Activated CD4-positive, alpha-beta T cell treated with anti-CD3 and anti-CD28 coated beads, Interleukin-2, amount 10 ng/mL, durations not matched to agents 7 days and 5 days (primary cell): ENCODE results near the gene FBXO15. TPM values are rescaled to one million over a fixed set of nuclear protein-coding genes. Genes with fewer than 3 reads are reported as not detected.

Experiments used
- CTCF ChIA-PET: fragments of 350-600 bp; sonication (Branson Sonifier 250); formaldehyde crosslinking; loops from one replicate; lab custom pipeline; 2021; ENCODE audit warnings: antibody characterized with exemption; lab: Charles Lee
- POLR2A ChIA-PET: fragments of 350-600 bp; sonication (Branson Sonifier 250); formaldehyde crosslinking; loops from one replicate; lab custom pipeline; 2021; ENCODE audit warnings: antibody characterized with exemption; lab: Charles Lee
- DNase-seq: peaks from one replicate; pipeline ENCODE4 v3.0.0-alpha.2; 2020
- H3K27ac Mint-ChIP-seq: one replicate; pipeline ENCODE4 v1.8.0; 2021; ENCODE audit warnings: mild to moderate bottlenecking, moderate library complexity, mixed read lengths
- H3K27me3 Mint-ChIP-seq: one replicate; pipeline ENCODE4 v1.8.0; 2021; ENCODE audit warnings: mixed read lengths
- H3K36me3 Mint-ChIP-seq: one replicate; pipeline ENCODE4 v1.8.0; 2021; ENCODE audit warnings: low read depth, mixed read lengths
- H3K4me1 Mint-ChIP-seq: one replicate; pipeline ENCODE4 v1.8.0; 2021; ENCODE audit warnings: mixed read lengths
- H3K4me3 Mint-ChIP-seq: one replicate; pipeline ENCODE4 v1.8.0; 2021; ENCODE audit warnings: mild to moderate bottlenecking, moderate library complexity, mixed read lengths
- H3K9me3 Mint-ChIP-seq: one replicate; pipeline ENCODE4 v1.8.0; 2021; ENCODE audit warnings: mixed read lengths
- total RNA-seq, 2 experiments: library from RNA; stranded (reverse); gene quantifications; one replicate each; pipeline ENCODE4 v1.2.3, GENCODE V29; 2021

FBXO15 gene
- total RNA-seq, 2 experiments from 2014 or later: 0.54 to 0.89 TPM

GRCh38 chr18:74178884-74179283, 31.2 kb upstream of the FBXO15 start:
- POLR2A ChIA-PET: no interaction called here

GRCh38 chr18:74175658-74176057, 28.0 kb upstream of the FBXO15 start:
- CTCF ChIA-PET: interaction anchor here (0.9 kb wide), 1 partner anchor 163 kb away, joined by 3 read pairs; no protein-coding TSS in a partner anchor

More at GRCh38 chr18:74178884-74179283, 31.2 kb upstream of the FBXO15 start:
- CTCF ChIA-PET: no interaction called here
- H3K27me3 Mint-ChIP-seq: peaks cover 20% of the 10 kb centered on the region
- no peaks in the 10 kb centered on the region for H3K9me3 Mint-ChIP-seq
- H3K4me3 Mint-ChIP-seq: no peak overlapping the region
- H3K36me3 Mint-ChIP-seq: no peaks in the 10 kb centered on the region
- no peak for DNase-seq
- no peak overlapping the region for H3K27ac Mint-ChIP-seq
- H3K4me1 Mint-ChIP-seq: no peaks in the 10 kb centered on the region

GRCh38 chr18:74173434-74173750, 25.8 kb upstream of the FBXO15 start:
- DNase-seq: no peak
- H3K4me1 Mint-ChIP-seq: peaks cover 2% of the 10 kb centered on the region
- H3K27me3 Mint-ChIP-seq: peaks cover 27% of the 10 kb centered on the region
- no peak overlapping the region for H3K4me3 Mint-ChIP-seq
- no peaks in the 10 kb centered on the region for H3K9me3 Mint-ChIP-seq
- ChIA-PET POLR2A (no interaction called here), CTCF (no interaction called here)
- H3K27ac Mint-ChIP-seq: no peak overlapping the region
- no peaks in the 10 kb centered on the region for H3K36me3 Mint-ChIP-seq

More at GRCh38 chr18:74175658-74176057, 28.0 kb upstream of the FBXO15 start:
- peaks cover 22% of the 10 kb centered on the region for H3K27me3 Mint-ChIP-seq
- H3K4me1 Mint-ChIP-seq: peaks cover 2% of the 10 kb centered on the region
- POLR2A ChIA-PET: no interaction called here
- H3K9me3 Mint-ChIP-seq: no peaks in the 10 kb centered on the region
- no peaks in the 10 kb centered on the region for H3K36me3 Mint-ChIP-seq
- DNase-seq: no peak
- H3K27ac Mint-ChIP-seq: no peak overlapping the region
- no peak overlapping the region for H3K4me3 Mint-ChIP-seq

GRCh38 chr18:74172697-74173433, 25.2 kb upstream of the FBXO15 start:
- CTCF ChIA-PET: no interaction called here
- Mint-ChIP-seq H3K27ac (no peak overlapping the region), H3K9me3 (no peaks in the 10 kb centered on the region), H3K36me3 (no peaks in the 10 kb centered on the region), H3K27me3 (peaks cover 24% of the 10 kb centered on the region), H3K4me3 (no peak overlapping the region), H3K4me1 (peaks cover 2% of the 10 kb centered on the region)
- DNase-seq: no peak
- POLR2A ChIA-PET: no interaction called here

- H3K9me3 Mint-ChIP-seq: no peaks in the 10 kb centered on the region
- ChIA-PET POLR2A (no interaction called here), CTCF (no interaction called here)
- no peak for DNase-seq
- H3K36me3 Mint-ChIP-seq: no peaks in the 10 kb centered on the region
- peaks cover 24% of the 10 kb centered on the region for H3K27me3 Mint-ChIP-seq
- H3K4me3 Mint-ChIP-seq: no peak overlapping the region
- H3K27ac Mint-ChIP-seq: no peak overlapping the region
- H3K4me1 Mint-ChIP-seq: peaks cover 2% of the 10 kb centered on the region
These were observed 24.4 kb upstream of the FBXO15 start for GRCh38 chr18:74171910-74172606.

- no peak for DNase-seq
- H3K4me1 Mint-ChIP-seq: peaks cover 3% of the 10 kb centered on the region
- peaks cover 11% of the 10 kb centered on the region for H3K27me3 Mint-ChIP-seq
- CTCF ChIA-PET: interaction anchor here (1.0 to 1.4 kb wide), 3 partner anchors 12 to 15 kb away, joined by 3 to 4 read pairs (median 4); no protein-coding TSS in a partner anchor
- POLR2A ChIA-PET: no interaction called here
- H3K36me3 Mint-ChIP-seq: no peaks in the 10 kb centered on the region
- H3K27ac Mint-ChIP-seq: no peak overlapping the region
- no peaks in the 10 kb centered on the region for H3K9me3 Mint-ChIP-seq
- H3K4me3 Mint-ChIP-seq: no peak overlapping the region
These were observed 18.8 kb upstream of the FBXO15 start for GRCh38 chr18:74166386-74166785.

- Mint-ChIP-seq H3K27ac (no peak overlapping the region), H3K4me3 (no peak overlapping the region), H3K36me3 (peaks cover 16% of the 10 kb centered on the region), H3K27me3 (no peaks in the 10 kb centered on the region), H3K4me1 (peaks cover 3% of the 10 kb centered on the region), H3K9me3 (no peaks in the 10 kb centered on the region)
- ChIA-PET CTCF (no interaction called here), POLR2A (no interaction called here)
- no peak for DNase-seq
These were observed 15.5 kb upstream of the FBXO15 start for GRCh38 chr18:74163019-74163660.

GRCh38 chr18:74155276-74155675, 7.6 kb upstream of the FBXO15 start:
- H3K27me3 Mint-ChIP-seq: no peaks in the 10 kb centered on the region
- H3K4me3 Mint-ChIP-seq: no peak overlapping the region
- H3K4me1 Mint-ChIP-seq: peaks cover 26% of the 10 kb centered on the region
- H3K27ac Mint-ChIP-seq: no peak overlapping the region
- peaks cover 33% of the 10 kb centered on the region for H3K36me3 Mint-ChIP-seq
- H3K9me3 Mint-ChIP-seq: no peaks in the 10 kb centered on the region
- no peak for DNase-seq
- CTCF ChIA-PET: interaction anchor here (0.9 kb wide), 1 partner anchor 73 kb away, joined by 3 read pairs; no protein-coding TSS in a partner anchor
- POLR2A ChIA-PET: no interaction called here

GRCh38 chr18:74154716-74155115, 7.1 kb upstream of the FBXO15 start:
- DNase-seq: no peak
- no peaks in the 10 kb centered on the region for H3K9me3 Mint-ChIP-seq
- H3K4me3 Mint-ChIP-seq: no peak overlapping the region
- peaks cover 35% of the 10 kb centered on the region for H3K36me3 Mint-ChIP-seq
- H3K27me3 Mint-ChIP-seq: no peaks in the 10 kb centered on the region
- ChIA-PET POLR2A (no interaction called here), CTCF (interaction anchor here (0.6 to 1.0 kb wide), 2 partner anchors 10 to 11 kb away, joined by 3 to 4 read pairs; no protein-coding TSS in a partner anchor)
- peaks cover 30% of the 10 kb centered on the region for H3K4me1 Mint-ChIP-seq
- no peak overlapping the region for H3K27ac Mint-ChIP-seq

- H3K27ac Mint-ChIP-seq: no peak overlapping the region
- H3K9me3 Mint-ChIP-seq: no peaks in the 10 kb centered on the region
- H3K4me3 Mint-ChIP-seq: no peak overlapping the region
- POLR2A ChIA-PET: no interaction called here
- no peaks in the 10 kb centered on the region for H3K27me3 Mint-ChIP-seq
- no peak for DNase-seq
- CTCF ChIA-PET: interaction anchor here (0.6 to 1.0 kb wide), 2 partner anchors 11 to 12 kb away, joined by 3 to 4 read pairs; no protein-coding TSS in a partner anchor
- peaks cover 30% of the 10 kb centered on the region for H3K36me3 Mint-ChIP-seq
- peaks cover 38% of the 10 kb centered on the region for H3K4me1 Mint-ChIP-seq
These were observed 6.2 kb upstream of the FBXO15 start for GRCh38 chr18:74153793-74154192.

GRCh38 chr18:74153377-74153776, 5.7 kb upstream of the FBXO15 start:
- CTCF ChIA-PET: interaction anchor here (1.0 to 1.9 kb wide), 2 partner anchors 8 to 13 kb away, joined by 4 read pairs; no protein-coding TSS in a partner anchor
- peaks cover 28% of the 10 kb centered on the region for H3K36me3 Mint-ChIP-seq
- DNase-seq: no peak
- no peak overlapping the region for H3K4me3 Mint-ChIP-seq
- no peaks in the 10 kb centered on the region for H3K9me3 Mint-ChIP-seq
- peaks cover 41% of the 10 kb centered on the region for H3K4me1 Mint-ChIP-seq
- H3K27me3 Mint-ChIP-seq: no peaks in the 10 kb centered on the region
- H3K27ac Mint-ChIP-seq: no peak overlapping the region
- POLR2A ChIA-PET: no interaction called here

GRCh38 chr18:74152857-74153256, 5.2 kb upstream of the FBXO15 start:
- no peak overlapping the region for H3K4me3 Mint-ChIP-seq
- H3K27me3 Mint-ChIP-seq: no peaks in the 10 kb centered on the region
- peaks cover 42% of the 10 kb centered on the region for H3K4me1 Mint-ChIP-seq
- H3K9me3 Mint-ChIP-seq: no peaks in the 10 kb centered on the region
- CTCF ChIA-PET: interaction anchor here (0.5 to 1.9 kb wide), 4 partner anchors 9 to 356 kb away, joined by 3 to 4 read pairs (median 4); no protein-coding TSS in a partner anchor
- H3K36me3 Mint-ChIP-seq: peaks cover 25% of the 10 kb centered on the region
- no peak overlapping the region for H3K27ac Mint-ChIP-seq
- no peak for DNase-seq
- POLR2A ChIA-PET: no interaction called here
